Neuron (in vitro differentiated cells): ENCODE data around the gene PIAS3.

Experiments
- H2AFZ ChIP-seq: one replicate; pipeline ENCODE4 v1.6.1; 2013; ENCODE audit warnings: low read depth, mild to moderate bottlenecking, inconsistent platforms, low read length, moderate library complexity
- H3K27me3 ChIP-seq: one replicate; pipeline ENCODE4 v1.6.1; 2013; ENCODE audit warnings: low read length; ENCODE audit not compliant: insufficient read depth
- H3K36me3 ChIP-seq: one replicate; pipeline ENCODE4 v1.6.1; 2013; ENCODE audit warnings: low read length; ENCODE audit not compliant: insufficient read depth
- H3K4me1 ChIP-seq: one replicate; pipeline ENCODE4 v1.6.1; 2013; ENCODE audit warnings: low read length; ENCODE audit not compliant: insufficient read depth
- H3K4me3 ChIP-seq: 2 replicates; pipeline ENCODE4 v1.5.1; 2013; ENCODE audit warnings: mild to moderate bottlenecking, low read length, moderate library complexity
- H3K9me3 ChIP-seq: one replicate; pipeline ENCODE4 v1.6.1; 2013; ENCODE audit warnings: low read length

Gene PIAS3

GRCh38 chr1:145887631-145888030 is 28.8 kb upstream of the PIAS3 start:
- Histone ChIP-seq H3K9me3 (no peaks in the 10 kb centered on the region), H2AFZ (no peak overlapping the region), H3K36me3 (no peaks in the 10 kb centered on the region), H3K27me3 (peaks cover 32% of the 10 kb centered on the region), H3K4me1 (peaks cover 13% of the 10 kb centered on the region), H3K4me3 (no peak overlapping the region)

DNA sequence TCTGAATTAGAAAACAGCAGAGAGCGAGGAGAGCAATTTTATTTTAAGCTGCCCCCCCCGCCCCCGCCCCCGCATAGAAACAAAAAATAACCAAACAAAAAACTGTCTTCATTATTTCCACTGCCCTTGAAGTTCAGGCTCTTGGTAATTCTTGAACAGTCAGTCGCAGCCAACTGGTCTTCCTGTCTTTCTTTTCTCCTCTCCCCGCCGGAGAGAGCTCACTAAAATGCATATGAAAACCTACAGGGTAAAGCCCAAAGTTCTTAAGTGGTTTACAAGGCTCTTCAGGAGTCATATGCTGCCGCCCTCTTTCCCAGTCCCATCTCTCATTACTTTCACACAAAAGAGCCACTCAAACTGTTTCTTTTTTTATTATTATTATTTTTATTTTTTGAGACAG is 27.9 kb upstream of the PIAS3 start:
- Histone ChIP-seq H3K27me3 (peaks cover 34% of the 10 kb centered on the region), H3K36me3 (no peaks in the 10 kb centered on the region), H3K4me1 (peaks cover 8% of the 10 kb centered on the region), H3K4me3 (no peak overlapping the region), H3K9me3 (no peaks in the 10 kb centered on the region), H2AFZ (no peak overlapping the region)

DNA sequence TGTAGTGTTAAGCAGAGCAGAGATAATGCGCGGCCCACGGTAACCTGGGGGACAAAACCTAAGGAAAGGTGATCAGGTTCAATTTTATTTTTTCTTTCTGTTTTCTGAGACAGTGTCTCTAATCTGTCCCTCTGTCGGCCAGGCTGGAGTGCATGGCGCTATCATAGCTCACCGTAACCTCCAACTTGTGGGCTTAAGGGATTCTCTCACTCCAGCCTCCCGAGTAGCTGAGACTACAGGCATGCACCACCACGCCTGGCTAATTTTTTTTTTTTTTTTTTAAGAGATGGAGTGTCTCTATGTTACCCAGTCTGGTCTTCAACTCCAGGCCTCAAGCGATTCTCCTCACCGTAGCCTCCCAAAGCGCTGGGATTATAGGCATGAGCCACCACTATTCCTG is 27.5 kb upstream of the PIAS3 start:
- Histone ChIP-seq H2AFZ (no peak overlapping the region), H3K36me3 (no peaks in the 10 kb centered on the region), H3K4me3 (peak overlapping the region; percentile 73), H3K27me3 (peaks cover 36% of the 10 kb centered on the region), H3K9me3 (no peaks in the 10 kb centered on the region), H3K4me1 (peaks cover 6% of the 10 kb centered on the region)

DNA sequence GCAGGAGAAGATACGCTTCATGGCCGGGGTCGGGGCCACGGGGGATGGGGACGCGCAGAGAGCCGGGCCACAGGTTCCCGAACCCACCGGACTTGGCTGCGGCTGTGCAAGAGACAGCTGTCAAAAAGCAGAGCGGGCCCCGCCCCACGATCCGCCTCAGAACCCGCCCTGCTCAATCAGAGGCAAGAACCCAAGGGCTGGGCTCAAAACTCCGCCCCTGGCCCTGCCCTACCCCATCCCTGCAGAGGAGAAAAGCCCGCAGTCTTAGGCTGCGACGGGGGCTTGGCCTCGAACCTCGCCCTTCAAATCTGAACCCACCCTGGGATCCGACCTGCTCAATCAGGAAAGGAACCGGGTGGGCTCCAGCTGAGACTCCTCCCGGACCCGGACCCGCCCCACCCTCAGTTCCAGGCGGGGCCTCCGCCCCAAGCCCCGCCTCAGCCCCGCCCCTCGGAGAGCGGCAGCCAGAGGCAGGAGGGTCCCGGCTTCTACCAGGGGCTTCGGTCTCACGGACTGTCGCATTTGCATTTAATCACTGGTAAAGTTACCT is 26.9 kb upstream of the PIAS3 start, which contains the start of gene ANKRD35:
Gene ANKRD35 (minus strand): TSS at position 129 of the 550 bp plus-strand sequence. CDS start 108 bp downstream, at position 21.
- Histone ChIP-seq H2AFZ (peak within 1 kb of the TSS; percentile 88), H3K4me3 (peak within 1 kb of the TSS; percentile 73), H3K4me1 (peaks cover 6% of the 10 kb centered on the region), H3K9me3 (no peaks in the 10 kb centered on the region), H3K27me3 (peaks cover 38% of the 10 kb centered on the region), H3K36me3 (no peaks in the 10 kb centered on the region)

DNA sequence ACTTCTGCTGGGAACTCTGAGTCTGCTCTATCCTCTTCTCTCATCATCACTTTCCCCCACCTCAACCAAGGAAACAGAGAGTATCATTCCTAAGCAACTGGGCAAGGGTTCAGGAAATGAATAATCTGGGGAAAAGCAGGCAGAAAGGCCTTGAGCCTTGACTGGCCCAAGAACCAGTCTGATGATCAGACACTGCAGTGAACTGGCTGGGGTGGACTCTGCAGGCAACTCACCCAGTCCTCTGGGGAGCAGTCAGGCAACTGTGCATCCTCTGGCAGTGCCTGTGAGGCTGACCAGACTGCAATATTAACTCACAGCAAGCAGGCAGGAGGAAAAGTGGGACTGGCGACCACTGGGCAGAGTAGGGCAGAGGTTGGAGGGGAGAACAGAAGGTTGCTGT is 25.8 kb upstream of the PIAS3 start:
- H3K4me3 ChIP-seq: no peak overlapping the region
- H3K9me3 ChIP-seq: no peaks in the 10 kb centered on the region
- no peak overlapping the region for H2AFZ ChIP-seq
- H3K27me3 ChIP-seq: peaks cover 45% of the 10 kb centered on the region
- H3K36me3 ChIP-seq: no peaks in the 10 kb centered on the region
- H3K4me1 ChIP-seq: peaks cover 9% of the 10 kb centered on the region

DNA sequence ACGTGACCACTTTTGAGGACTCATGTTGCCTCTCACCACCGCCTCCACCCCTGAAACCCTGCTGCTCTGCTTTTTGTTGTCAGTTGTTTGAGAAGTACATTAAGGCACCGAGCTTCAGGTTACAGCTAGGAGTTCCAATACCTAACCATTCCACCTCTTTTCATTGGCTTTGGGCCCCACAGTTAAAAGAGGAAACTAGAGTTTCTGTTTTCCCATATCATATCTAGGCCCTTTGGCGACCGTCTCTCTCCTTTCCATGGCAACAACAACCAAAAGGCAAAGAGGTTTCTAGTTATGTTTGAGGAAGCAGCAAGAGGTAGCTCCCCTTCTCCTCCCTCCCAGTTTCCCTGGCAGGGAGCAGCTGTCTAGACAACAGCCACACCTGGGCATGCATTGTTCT is 20.9 kb upstream of the PIAS3 start:
- no peak overlapping the region for H3K4me3 ChIP-seq
- H3K27me3 ChIP-seq: peaks cover 63% of the 10 kb centered on the region
- no peak overlapping the region for H2AFZ ChIP-seq
- peaks cover 7% of the 10 kb centered on the region for H3K4me1 ChIP-seq
- peaks cover 2% of the 10 kb centered on the region for H3K9me3 ChIP-seq
- no peaks in the 10 kb centered on the region for H3K36me3 ChIP-seq

DNA sequence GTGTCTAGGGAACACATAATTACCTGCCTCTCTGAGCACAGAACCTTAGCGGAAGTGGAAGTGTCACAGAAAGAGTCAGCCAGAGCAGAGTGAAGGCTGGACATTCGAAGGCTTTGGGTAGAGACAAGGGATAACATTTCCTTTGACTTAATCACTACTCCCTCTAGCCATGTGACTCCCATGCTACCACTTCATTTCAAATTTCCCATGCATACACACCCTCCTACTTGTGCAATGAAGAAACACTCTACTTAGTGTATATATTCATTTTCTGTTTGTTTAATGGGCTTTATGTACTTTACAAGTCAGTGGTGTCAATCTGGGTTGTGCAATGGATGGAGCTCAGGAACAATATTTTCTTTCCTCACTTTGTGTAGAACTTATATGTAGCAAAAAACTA is 19.8 kb upstream of the PIAS3 start:
- no peaks in the 10 kb centered on the region for H3K36me3 ChIP-seq
- H3K27me3 ChIP-seq: peaks cover 61% of the 10 kb centered on the region
- H3K9me3 ChIP-seq: peaks cover 2% of the 10 kb centered on the region
- H3K4me1 ChIP-seq: peaks cover 7% of the 10 kb centered on the region
- H3K4me3 ChIP-seq: no peak overlapping the region
- no peak overlapping the region for H2AFZ ChIP-seq

- no peak overlapping the region for H3K4me3 ChIP-seq
- H3K36me3 ChIP-seq: no peaks in the 10 kb centered on the region
- H2AFZ ChIP-seq: no peak overlapping the region
- peaks cover 5% of the 10 kb centered on the region for H3K9me3 ChIP-seq
- peaks cover 63% of the 10 kb centered on the region for H3K27me3 ChIP-seq
- H3K4me1 ChIP-seq: peaks cover 7% of the 10 kb centered on the region
These were observed 19.1 kb upstream of the PIAS3 start for GRCh38 chr1:145877923-145878486.

GRCh38 chr1:145874646-145875045 is 15.8 kb upstream of the PIAS3 start:
- Histone ChIP-seq H3K4me1 (peaks cover 5% of the 10 kb centered on the region), H3K4me3 (no peak overlapping the region), H3K36me3 (no peaks in the 10 kb centered on the region), H2AFZ (no peak overlapping the region), H3K27me3 (peaks cover 65% of the 10 kb centered on the region), H3K9me3 (peaks cover 5% of the 10 kb centered on the region)

DNA sequence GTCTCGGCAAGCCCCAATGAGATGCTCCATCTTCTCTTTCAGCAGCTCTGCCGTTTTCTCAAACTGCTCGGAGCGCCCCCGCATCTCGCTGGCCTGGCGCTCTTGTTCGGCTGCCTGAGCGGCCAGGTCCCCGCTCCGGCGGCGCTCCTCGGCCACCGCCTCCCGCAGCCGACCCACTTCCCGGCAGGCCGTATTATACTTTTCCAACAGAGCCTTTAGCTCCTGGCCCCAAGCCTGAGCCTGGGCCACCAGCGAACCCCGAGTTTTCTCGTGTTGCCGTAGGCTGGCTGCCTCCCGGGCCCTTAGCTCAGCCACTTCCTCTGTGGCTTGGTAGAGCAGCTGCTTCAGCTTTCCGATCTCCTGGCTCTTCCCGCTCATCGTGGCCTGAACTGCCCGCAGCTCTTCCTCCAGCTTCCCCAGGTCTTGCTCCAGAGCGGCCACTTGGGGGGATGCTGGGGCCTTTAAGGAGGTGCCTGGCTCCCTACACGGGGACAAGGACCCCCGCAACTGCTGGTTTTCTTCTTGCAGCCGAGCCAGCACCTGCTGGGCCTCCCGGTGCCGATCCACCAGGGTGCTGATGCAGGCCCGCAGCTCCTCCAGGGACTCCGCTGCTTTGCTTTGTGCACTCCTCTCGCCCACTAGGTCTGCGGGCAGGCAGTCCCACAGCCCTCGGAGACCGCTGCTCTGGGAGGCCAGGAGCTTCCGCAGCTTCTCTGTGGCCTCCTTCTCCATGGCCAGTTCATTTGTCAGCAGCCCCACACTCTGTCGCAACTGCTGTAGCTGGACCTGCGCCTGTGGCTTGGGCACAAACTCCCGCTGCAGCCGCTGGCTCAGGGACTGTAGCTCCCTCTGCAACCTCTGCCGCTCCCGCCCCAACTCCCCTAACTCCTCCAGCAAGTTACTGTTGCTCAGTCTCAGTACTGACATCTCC is 13.4 kb upstream of the PIAS3 start:
- Histone ChIP-seq H3K4me3 (peak overlapping the region; percentile 37), H3K9me3 (peaks cover 5% of the 10 kb centered on the region), H3K4me1 (peaks cover 3% of the 10 kb centered on the region), H3K27me3 (peaks cover 45% of the 10 kb centered on the region), H3K36me3 (no peaks in the 10 kb centered on the region), H2AFZ (peak overlapping the region; percentile 47)

DNA sequence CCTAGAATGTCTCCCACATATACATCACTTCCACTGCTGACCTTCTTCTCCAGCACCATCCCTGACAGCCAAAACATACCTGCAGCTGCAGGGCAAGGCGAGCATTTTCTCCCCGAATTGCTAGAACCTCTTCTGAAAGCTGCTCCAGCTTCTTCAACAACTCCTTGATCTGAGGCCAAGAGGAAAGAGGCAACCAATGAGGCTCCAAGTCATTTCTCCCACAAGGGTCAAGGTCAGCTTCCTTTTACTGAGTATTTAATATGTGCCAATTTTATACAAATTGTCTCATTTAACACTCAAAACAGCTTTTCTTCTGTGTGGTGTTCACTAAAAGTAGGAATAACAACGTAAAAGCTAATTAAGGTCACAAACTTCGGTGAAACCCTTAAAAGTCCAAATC is 9.4 kb upstream of the PIAS3 start:
- Histone ChIP-seq H3K36me3 (no peaks in the 10 kb centered on the region), H3K9me3 (peaks cover under 1% of the 10 kb centered on the region), H3K4me3 (no peak overlapping the region), H3K4me1 (peaks cover 3% of the 10 kb centered on the region), H2AFZ (no peak overlapping the region), H3K27me3 (peaks cover 19% of the 10 kb centered on the region)

DNA sequence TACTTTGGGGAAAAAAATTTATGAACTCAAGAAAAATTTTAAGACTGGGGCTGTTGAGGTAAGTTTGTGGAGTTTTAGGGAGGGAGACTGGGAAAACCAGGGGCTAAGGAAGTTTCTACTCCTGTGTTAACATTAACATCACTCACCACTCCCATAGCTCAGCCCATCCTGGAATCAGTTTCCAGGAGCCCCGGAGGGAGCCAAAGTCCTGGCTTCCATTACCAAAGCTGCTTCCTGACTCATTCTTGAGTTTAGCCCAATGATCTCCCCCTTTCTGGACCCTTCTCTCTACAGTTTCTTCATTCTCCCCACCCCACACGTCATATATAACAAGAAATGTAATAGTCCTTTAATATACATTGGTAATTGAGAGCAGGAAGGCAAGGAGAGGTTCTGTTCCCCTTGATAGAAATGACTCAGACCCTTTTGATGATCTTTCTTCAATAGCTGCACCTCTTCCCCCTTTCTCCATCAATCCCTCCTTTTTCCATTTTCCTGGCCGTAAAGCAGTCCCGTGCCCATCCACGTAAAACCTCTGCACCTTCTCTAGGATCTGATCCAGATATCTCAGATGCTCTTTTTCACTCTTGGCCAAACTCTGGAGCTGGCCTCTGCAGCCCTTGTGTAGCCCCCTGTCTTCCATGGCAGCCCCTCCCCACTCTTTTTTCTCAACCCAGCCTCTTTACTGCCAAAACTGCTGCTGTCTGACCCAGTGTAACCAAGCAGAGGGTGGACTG is 4.6 kb upstream of the PIAS3 start:
- Histone ChIP-seq H2AFZ (no peak overlapping the region), H3K36me3 (no peaks in the 10 kb centered on the region), H3K27me3 (no peaks in the 10 kb centered on the region), H3K4me3 (no peak overlapping the region), H3K9me3 (no peaks in the 10 kb centered on the region), H3K4me1 (peaks cover 4% of the 10 kb centered on the region)
